Measurements from ENCODE around the gene PCBP2. TPM values are rescaled to one million over a fixed set of nuclear protein-coding genes. Genes with fewer than 3 reads are reported as not detected.

PCBP2 gene
- polyA plus RNA-seq, 1 of the 3 experiments (the other 2 are of a cell fraction): 368 TPM

DNA sequence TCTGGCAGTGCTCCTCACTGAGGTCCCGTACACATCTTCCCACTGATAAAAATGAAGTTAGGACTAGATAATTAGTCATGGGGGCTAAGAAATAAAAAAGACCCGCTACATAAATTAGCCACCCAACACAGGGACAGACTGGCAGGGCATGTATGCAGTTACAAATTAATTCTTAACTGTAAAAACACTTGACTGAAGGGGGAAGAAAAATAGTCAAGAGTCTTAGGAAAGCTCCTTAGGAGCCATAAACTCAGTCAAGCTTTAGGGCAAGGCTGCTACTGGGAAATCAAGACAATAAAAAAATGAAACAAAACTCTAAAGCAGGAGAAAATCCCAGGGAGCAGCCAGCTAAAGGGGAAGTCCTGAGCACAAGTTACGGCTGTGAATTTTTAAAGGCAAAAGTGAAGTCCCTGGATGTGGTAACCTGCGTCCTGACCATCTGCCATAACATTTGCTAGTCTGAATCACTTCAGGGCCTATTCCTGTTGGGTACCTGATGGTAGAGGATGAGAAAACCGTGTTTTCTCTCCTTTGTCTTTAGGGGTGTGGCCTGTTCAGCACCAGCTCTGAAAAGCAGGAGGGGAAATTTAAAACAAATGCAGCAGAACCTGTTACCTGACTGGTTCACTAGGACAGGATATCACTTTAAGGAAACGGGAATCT is 62.9 kb downstream of the PCBP2 start (continued):
- no peak for TF ChIP-seq SIN3A (IDR thresholded peaks at IDR 0.05; ENCODE audit: borderline replicate concordance, low read depth, low read length)

GRCh38 chr12:53515291-53515680 is 63.4 kb downstream of the PCBP2 start:
- Histone ChIP-seq H3K79me2 (ENCODE audit: insufficient read depth) (no peaks in the 10 kb centered on the region), H2AFZ (ENCODE audit: low read depth) (no peak overlapping the region), H3K4me1 (ENCODE audit: control insufficient read depth in 1 of 2, insufficient read depth in 2 of 2, low read depth in 1 of 2, low read length in 1 of 2) (no peaks in the 10 kb centered on the region), H3K4me3 (ENCODE audit: low read depth in 2 of 2, low read length in 1 of 2) (no peak overlapping the region), H4K20me1 (ENCODE audit: insufficient read depth) (no peaks in the 10 kb centered on the region), H3K9me2 (no peaks in the 10 kb centered on the region), H3K9me3 (no peaks in the 10 kb centered on the region), H3K36me3 (replicated peaks in 1 of 2; ENCODE audit: control insufficient read depth in 1 of 2, insufficient read depth in 2 of 2, low read length in 1 of 2) (peaks cover 55 to 62% of the 10 kb centered on the region in 2 experiments), H3K27ac (ENCODE audit: low read depth in 2 of 2, low read length in 1 of 2) (no peak overlapping the region), H3K4me2 (no peak overlapping the region), H3K27me3 (ENCODE audit: insufficient read depth) (no peaks in the 10 kb centered on the region), H3F3A (replicated peaks; ENCODE audit: insufficient read depth) (no peaks in the 10 kb centered on the region), H3K9ac (no peak overlapping the region)
- ChIA-PET CTCF (interaction anchor here (1.2 to 4.0 kb wide), 4 partner anchors 10 to 232 kb away, joined by 4 to 19 read pairs (median 6); partner anchors contain the start of gene AAAS), POLR2A (no interaction called here)
- DNase-seq: no peak
- WGBS (ENCODE audit: low lambda C conversion rate): 89% methylated on average over 2 of the region's 2 CpGs
- TF ChIP-seq, protein P1, sequence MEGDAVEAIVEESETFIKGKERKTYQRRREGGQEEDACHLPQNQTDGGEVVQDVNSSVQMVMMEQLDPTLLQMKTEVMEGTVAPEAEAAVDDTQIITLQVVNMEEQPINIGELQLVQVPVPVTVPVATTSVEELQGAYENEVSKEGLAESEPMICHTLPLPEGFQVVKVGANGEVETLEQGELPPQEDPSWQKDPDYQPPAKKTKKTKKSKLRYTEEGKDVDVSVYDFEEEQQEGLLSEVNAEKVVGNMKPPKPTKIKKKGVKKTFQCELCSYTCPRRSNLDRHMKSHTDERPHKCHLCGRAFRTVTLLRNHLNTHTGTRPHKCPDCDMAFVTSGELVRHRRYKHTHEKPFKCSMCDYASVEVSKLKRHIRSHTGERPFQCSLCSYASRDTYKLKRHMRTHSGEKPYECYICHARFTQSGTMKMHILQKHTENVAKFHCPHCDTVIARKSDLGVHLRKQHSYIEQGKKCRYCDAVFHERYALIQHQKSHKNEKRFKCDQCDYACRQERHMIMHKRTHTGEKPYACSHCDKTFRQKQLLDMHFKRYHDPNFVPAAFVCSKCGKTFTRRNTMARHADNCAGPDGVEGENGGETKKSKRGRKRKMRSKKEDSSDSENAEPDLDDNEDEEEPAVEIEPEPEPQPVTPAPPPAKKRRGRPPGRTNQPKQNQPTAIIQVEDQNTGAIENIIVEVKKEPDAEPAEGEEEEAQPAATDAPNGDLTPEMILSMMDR (IDR thresholded peaks at IDR 0.05): no peak
- TF ChIP-seq MXI1 (IDR thresholded peaks at IDR 0.05; ENCODE audit: low read depth, low read length): no peak
- TF ChIP-seq, protein P2, sequence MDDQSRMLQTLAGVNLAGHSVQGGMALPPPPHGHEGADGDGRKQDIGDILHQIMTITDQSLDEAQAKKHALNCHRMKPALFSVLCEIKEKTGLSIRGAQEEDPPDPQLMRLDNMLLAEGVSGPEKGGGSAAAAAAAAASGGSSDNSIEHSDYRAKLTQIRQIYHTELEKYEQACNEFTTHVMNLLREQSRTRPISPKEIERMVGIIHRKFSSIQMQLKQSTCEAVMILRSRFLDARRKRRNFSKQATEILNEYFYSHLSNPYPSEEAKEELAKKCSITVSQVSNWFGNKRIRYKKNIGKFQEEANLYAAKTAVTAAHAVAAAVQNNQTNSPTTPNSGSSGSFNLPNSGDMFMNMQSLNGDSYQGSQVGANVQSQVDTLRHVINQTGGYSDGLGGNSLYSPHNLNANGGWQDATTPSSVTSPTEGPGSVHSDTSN (IDR thresholded peaks at IDR 0.05): no peak
- TF ChIP-seq FOXM1 (IDR thresholded peaks at IDR 0.05; ENCODE audit: low read depth): no peak
- TF ChIP-seq RFX5 (IDR thresholded peaks at IDR 0.05; ENCODE audit: low read length): no peak
- TF ChIP-seq, protein P3, sequence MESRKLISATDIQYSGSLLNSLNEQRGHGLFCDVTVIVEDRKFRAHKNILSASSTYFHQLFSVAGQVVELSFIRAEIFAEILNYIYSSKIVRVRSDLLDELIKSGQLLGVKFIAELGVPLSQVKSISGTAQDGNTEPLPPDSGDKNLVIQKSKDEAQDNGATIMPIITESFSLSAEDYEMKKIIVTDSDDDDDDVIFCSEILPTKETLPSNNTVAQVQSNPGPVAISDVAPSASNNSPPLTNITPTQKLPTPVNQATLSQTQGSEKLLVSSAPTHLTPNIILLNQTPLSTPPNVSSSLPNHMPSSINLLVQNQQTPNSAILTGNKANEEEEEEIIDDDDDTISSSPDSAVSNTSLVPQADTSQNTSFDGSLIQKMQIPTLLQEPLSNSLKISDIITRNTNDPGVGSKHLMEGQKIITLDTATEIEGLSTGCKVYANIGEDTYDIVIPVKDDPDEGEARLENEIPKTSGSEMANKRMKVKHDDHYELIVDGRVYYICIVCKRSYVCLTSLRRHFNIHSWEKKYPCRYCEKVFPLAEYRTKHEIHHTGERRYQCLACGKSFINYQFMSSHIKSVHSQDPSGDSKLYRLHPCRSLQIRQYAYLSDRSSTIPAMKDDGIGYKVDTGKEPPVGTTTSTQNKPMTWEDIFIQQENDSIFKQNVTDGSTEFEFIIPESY (IDR thresholded peaks at IDR 0.05; ENCODE audit: borderline replicate concordance, low read depth): no peak
- TF ChIP-seq, protein P4, sequence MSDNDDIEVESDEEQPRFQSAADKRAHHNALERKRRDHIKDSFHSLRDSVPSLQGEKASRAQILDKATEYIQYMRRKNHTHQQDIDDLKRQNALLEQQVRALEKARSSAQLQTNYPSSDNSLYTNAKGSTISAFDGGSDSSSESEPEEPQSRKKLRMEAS (IDR thresholded peaks at IDR 0.05; ENCODE audit: low read depth): no peak
- TF ChIP-seq EP300 (IDR thresholded peaks at IDR 0.05; ENCODE audit: borderline replicate concordance in 1 of 2, low read depth in 1 of 2, low read length in 1 of 2): no peak
- TF ChIP-seq, protein P5, sequence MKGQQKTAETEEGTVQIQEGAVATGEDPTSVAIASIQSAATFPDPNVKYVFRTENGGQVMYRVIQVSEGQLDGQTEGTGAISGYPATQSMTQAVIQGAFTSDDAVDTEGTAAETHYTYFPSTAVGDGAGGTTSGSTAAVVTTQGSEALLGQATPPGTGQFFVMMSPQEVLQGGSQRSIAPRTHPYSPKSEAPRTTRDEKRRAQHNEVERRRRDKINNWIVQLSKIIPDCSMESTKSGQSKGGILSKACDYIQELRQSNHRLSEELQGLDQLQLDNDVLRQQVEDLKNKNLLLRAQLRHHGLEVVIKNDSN (IDR thresholded peaks at IDR 0.05; ENCODE audit: borderline replicate concordance, low read depth): no peak
- no peak for TF ChIP-seq SIN3A (IDR thresholded peaks at IDR 0.05; ENCODE audit: borderline replicate concordance, low read depth, low read length)
- no peak for TF ChIP-seq JUND (IDR thresholded peaks at IDR 0.05)
- TF ChIP-seq RAD21 (IDR thresholded peaks at IDR 0.05; ENCODE audit: low read length): no peak
- TF ChIP-seq TEAD4 (IDR thresholded peaks at IDR 0.05; ENCODE audit: borderline replicate concordance, insufficient read depth): no peak
- no peak for TF ChIP-seq GABPA (IDR thresholded peaks at IDR 0.05; ENCODE audit: low read depth)
